RWPE2 (cell line): ENCODE data around the gene BAHCC1.

ENCODE experiments used
- ATAC-seq: fragments of 200-7000 bp; cut with Tn5 transposase; 3 replicates; pipeline ENCODE4 v1.9.1; 2021; ENCODE audit warnings: low read depth
- DNase-seq: peaks from one replicate; pipeline ENCODE4 v3.0.0-alpha.2; 2020; ENCODE audit warnings: low spot score
- H3K27ac ChIP-seq: fragments of 450-650 bp; 2 replicates; pipeline ENCODE4 v1.5.1; 2017; ENCODE audit warnings: mild to moderate bottlenecking; ENCODE audit not compliant: poor library complexity, severe bottlenecking
- H3K27me3 ChIP-seq: fragments of 250-450 bp; sonication (Bioruptor Pico); 2 replicates; pipeline ENCODE4 v1.5.1; 2021; ENCODE audit warnings: mild to moderate bottlenecking, moderate library complexity; ENCODE audit not compliant: insufficient read depth, poor library complexity, severe bottlenecking
- H3K36me3 ChIP-seq: fragments of 250-450 bp; sonication (Bioruptor Pico); 2 replicates; pipeline ENCODE4 v1.5.1; 2020; ENCODE audit warnings: low read depth, mild to moderate bottlenecking, moderate library complexity
- H3K4me1 ChIP-seq: fragments of 250-450 bp; sonication (Bioruptor Pico); 2 replicates; pipeline ENCODE4 v1.5.1; 2021; ENCODE audit warnings: mild to moderate bottlenecking, moderate library complexity; ENCODE audit not compliant: insufficient read depth, poor library complexity, severe bottlenecking
- H3K4me3 ChIP-seq: fragments of 250-450 bp; sonication (Bioruptor Pico); 2 replicates; pipeline ENCODE4 v1.5.1; 2021; ENCODE audit warnings: mild to moderate bottlenecking, moderate library complexity; ENCODE audit not compliant: severe bottlenecking
- H3K9me3 ChIP-seq: fragments of 250-450 bp; sonication (Bioruptor Pico); 2 replicates; pipeline ENCODE4 v1.5.1; 2021; ENCODE audit warnings: mild to moderate bottlenecking, moderate library complexity; ENCODE audit not compliant: severe bottlenecking
- CTCF ChIP-seq: fragments of 450-650 bp; IDR thresholded peaks from one replicate; pipeline ENCODE4 v1.5.1; 2017; ENCODE audit warnings: mild to moderate bottlenecking, moderate library complexity; ENCODE audit not compliant: poor library complexity, severe bottlenecking

The BAHCC1 gene

GRCh38 chr17:81470270-81470943 is 75.2 kb downstream of the BAHCC1 start:
- DNase-seq (no peak), ATAC-seq (no peak)
- H3K36me3 ChIP-seq = no peaks in the 10 kb centered on the region
- H3K4me3 ChIP-seq = no peak overlapping the region
- no peaks in the 10 kb centered on the region for H3K27me3 ChIP-seq
- H3K9me3 ChIP-seq = no peaks in the 10 kb centered on the region
- H3K4me1 ChIP-seq = no peaks in the 10 kb centered on the region
- no peak for TF ChIP-seq CTCF
- H3K27ac ChIP-seq = no peak overlapping the region

GRCh38 chr17:81470944-81471817 is 75.9 kb downstream of the BAHCC1 start:
- no peaks in the 10 kb centered on the region for H3K9me3 ChIP-seq
- H3K36me3 ChIP-seq = no peaks in the 10 kb centered on the region
- H3K4me3 ChIP-seq = no peak overlapping the region
- H3K4me1 ChIP-seq = no peaks in the 10 kb centered on the region
- DNase-seq = no peak
- H3K27me3 ChIP-seq = no peaks in the 10 kb centered on the region
- peak; percentile 50 for ATAC-seq
- no peak for TF ChIP-seq CTCF
- H3K27ac ChIP-seq = no peak overlapping the region

GRCh38 chr17:81471818-81472456 is 76.7 kb downstream of the BAHCC1 start:
- no peaks in the 10 kb centered on the region for H3K9me3 ChIP-seq
- peak; percentile 26; the same call in 1 of the 3 replicates for ATAC-seq
- no peak for DNase-seq
- H3K27me3 ChIP-seq = no peaks in the 10 kb centered on the region
- no peak overlapping the region for H3K4me3 ChIP-seq
- no peak for TF ChIP-seq CTCF
- no peaks in the 10 kb centered on the region for H3K4me1 ChIP-seq
- no peaks in the 10 kb centered on the region for H3K36me3 ChIP-seq
- no peak overlapping the region for H3K27ac ChIP-seq

- H3K36me3 ChIP-seq = no peaks in the 10 kb centered on the region
- H3K27me3 ChIP-seq = no peaks in the 10 kb centered on the region
- DNase-seq (no peak), ATAC-seq (no peak)
- no peaks in the 10 kb centered on the region for H3K9me3 ChIP-seq
- no peak overlapping the region for H3K4me3 ChIP-seq
- no peak overlapping the region for H3K27ac ChIP-seq
- TF ChIP-seq CTCF = no peak
- H3K4me1 ChIP-seq = no peaks in the 10 kb centered on the region
Measured at GRCh38 chr17:81473019-81473418, 77.8 kb downstream of the BAHCC1 start.
